Heart left ventricle (tissue), 13 donors: ENCODE measurements around the gene TNP1.

ENCODE experiments used
- CTCF ChIP-seq, 12 donors: fragments of 200-600 bp; sonication (generic) in 4 of 12; IDR thresholded peaks; one replicate each; pipeline versions ENCODE4 v1.5.0 to v1.8.0; 2018 to 2022; ENCODE audit warnings: antibody characterized with exemption in 12 of 12, mild to moderate bottlenecking in 5 of 12
- POLR2A ChIP-seq, 2 donors: fragments of 450-650 bp; IDR thresholded peaks; one replicate each; pipeline ENCODE4 v1.6.1; 2017; ENCODE audit warnings: antibody characterized with exemption in 2 of 2, mild to moderate bottlenecking in 2 of 2, moderate library complexity in 2 of 2
- donor health status: ischemic (EF 13 %, LVEDD 7.1; RV severe dilation, severe dysfunction).
- donor health status: DM: no; HTN: yes; CAD: no.
- donor health status: DM: no; HTN: no; CAD: no.
- donor health status: ischemic (EF 25% LVEDD 6.9; RV normal size, moderate dysfunction).
- donor health status: ischemic (EF 25% LVEDD 5.7; RV mildly dilated, moderate dysfunction).
- donor health status: ischemic (EF 35%, LVEDD 5.7; RV mildly dilated, moderate dysfunction).
- donor health status: nonischemic (EF 11% LVEDD 7.7; RV severe dilation, severe dysfunction).
- donor health status: DM: yes; HTN: yes; CAD: no.
- donor health status: PGD.
- donor health status: ischemic (EF 29% LVEDD 5.4; RV normal size, mild dysfunction).
- donor health status: nonischemic (EF 23%, LVEDD 6.1; RV moderate dilation, normal function).

GRCh38 chr2:216845426-216845825 lies 14.4 kb downstream of the TNP1 start:
- TF ChIP-seq POLR2A (IDR thresholded peaks at IDR 0.05) (no peak), CTCF (IDR thresholded peaks at IDR 0.05) (no peak)
